ENCODE results near the gene SPATA3.
A peak's percentile ranks its signal among the peaks of the same experiment; 100 is the strongest.
"Not testable (repeated sequence)": the region's sequence is repeated elsewhere in the genome, so short reads cannot be mapped to it uniquely, and the experiment has no call there.

SPATA3 gene

DNA sequence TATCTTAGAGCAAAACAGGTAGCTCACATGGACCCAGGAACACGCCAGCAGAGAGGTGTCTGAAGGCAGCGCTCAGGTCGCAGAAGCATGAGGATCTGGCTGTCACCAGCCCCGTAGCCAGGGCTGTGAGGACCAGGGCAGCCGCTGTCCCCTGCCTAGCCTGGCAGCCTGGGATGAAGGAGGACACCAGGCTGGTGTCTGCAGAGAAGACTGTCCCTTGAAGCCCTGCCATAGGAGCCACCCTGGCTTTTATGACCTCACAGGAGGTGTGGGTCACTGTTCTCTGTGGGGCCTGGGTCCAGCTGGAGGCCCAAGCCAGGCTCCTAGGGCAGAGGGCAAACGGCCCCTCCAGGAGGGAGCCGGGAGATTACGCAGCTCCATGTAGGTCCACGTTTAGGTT lies at the start of gene SPATA3:
Gene SPATA3 (plus strand): TSS at position 301 of the 400 bp plus-strand sequence. CDS start 113 bp downstream, outside the sequence.
- no peak for DNase-seq (ENCODE audit: low read depth, low spot score)

DNA sequence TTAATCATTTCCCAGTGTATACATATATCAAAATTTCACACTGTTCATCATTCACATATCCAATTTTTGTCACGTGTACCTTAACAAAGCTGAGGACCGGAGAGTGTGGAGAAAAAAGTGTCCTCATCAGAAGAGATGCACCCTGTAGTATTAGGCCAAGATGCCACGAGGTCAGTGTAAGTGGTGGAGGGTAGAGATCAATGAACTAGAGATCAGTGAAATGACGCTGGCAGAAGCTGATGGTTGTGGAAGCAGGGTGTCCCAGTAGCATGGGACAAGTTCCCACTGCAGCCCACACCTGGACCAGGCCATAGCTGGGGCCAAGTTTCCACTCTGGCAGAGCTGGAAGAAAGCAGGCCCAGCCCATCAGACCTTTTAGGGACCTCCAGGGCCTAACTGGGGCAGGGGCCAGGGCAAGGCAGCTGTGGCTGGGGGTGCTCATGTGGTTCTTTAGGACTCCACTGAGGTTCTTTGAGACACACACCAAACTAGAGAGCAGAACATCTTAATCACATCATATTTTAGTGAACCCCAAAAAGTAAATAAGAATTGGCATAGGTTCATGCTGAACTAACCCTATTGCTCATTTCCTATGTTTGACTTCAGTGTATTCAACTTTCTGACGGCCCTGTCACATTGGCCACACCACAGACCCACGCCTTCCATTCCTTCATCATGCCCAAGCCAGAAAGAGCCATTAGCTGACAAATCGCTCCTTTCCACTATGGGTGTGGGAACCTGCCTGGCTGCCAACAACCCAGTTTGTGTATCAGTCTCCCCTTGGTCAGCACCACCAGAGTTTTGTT lies 49.3 kb upstream of the SPATA3 start:
- no peak for DNase-seq (ENCODE audit: low read depth, low spot score)

DNA sequence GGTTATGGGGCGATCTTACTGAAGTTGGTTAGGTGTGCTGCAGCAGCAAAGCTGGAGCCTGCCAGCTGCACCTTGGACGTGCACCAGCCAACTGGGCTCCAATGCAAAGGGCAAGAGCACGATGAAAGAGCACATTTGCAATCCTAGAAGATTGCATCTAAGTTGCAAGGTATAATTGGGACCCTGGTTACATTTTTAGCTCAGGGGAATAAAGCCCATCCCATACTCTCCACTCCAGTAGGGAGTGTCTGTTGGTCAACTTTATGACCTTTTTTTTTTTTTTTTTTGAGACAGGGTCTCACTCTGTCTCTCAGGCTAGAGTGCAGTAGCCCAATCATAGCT lies 48.7 kb upstream of the SPATA3 start:
- no peak for DNase-seq (ENCODE audit: low read depth, low spot score)

DNA sequence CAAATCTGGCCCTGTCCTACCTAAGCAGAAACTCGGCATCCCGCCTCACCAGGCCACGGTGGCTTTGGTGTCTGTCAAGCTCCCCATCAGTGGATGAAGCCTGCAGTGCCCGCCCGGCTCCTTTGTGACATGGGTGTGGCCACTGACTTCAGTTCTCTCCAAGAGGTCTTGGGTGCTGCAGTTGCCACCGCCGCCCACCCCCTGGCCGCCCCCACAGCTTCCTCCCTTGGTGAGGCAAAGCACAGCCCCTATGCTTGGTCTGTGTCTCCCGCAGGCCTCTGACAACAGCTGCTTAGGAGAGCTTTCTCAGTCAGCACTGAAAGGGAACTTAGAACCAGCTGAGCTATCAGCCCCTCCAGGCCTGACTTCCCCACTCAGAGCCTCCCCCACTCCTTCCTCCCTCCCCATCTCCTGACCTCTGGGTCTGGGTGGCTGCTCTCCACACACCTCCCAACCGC lies 48.0 kb upstream of the SPATA3 start:
- no peak for DNase-seq (ENCODE audit: low read depth, low spot score)

DNA sequence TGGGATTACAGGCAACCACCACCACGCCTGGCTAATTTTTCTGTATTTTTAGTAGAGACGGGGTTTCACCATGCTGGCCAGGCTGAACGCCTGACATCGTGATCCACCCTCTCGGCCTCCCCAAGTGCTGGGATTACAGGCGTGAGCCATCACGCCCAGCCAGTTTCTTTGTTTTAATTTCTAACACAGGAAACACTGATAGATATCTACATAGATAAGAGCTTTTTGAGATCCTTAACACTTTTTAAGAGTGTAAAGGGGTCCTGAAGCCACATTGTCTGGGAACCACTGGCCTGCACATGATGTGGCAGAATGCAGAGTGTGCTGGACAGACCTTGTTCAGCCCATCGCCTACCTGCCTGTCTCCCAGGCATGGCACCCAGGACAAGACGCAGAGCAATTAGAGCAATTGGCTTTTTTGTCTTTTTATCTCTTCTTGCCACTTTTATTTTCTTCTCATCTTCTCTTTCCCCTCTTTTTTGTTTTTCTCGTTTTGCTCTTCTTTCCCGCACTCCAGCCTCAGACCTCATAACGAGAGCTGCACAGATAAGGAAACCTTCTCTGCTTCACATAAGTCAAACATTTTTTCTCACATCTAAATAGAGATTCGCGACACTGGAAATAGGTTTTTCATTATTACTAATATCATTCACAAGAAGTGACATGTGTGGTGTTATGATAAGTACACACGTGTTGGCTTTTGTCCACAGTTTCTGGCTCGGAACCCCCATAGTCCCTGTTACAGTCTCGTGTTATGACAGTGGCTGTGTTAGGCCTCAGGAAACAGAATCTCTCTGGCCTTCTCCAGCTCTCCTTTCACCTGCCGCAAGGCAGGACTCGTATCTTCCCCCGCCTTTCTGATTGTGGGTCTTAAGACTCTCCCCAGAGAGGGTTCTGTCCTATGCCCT lies 45.7 kb upstream of the SPATA3 start:
- no peak for DNase-seq (ENCODE audit: low read depth, low spot score)

DNA sequence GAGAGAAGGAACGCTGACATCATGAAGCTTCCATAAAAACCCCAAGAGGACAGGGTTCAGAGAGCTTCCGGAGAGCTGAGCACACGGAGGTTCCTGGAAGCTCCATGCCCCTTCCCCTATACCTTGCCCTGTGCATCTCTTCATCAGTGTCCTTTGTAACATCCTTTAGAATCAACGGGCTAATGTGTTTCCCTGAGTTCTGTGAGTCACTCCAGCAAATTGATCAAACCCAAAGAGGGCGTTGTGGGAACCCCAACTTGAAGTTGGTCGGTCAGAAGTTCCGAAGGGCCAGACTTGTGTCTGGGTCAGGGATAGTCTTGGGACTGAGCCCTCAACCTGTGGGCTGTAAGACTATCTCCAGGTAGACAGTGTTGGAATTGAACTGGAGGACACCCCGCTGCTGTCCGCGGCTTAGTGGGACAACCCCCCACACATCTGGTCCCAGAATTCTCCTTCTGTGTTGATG lies 45.0 kb upstream of the SPATA3 start:
- DNase-seq (ENCODE audit: low read depth, low spot score), result no peak

DNA sequence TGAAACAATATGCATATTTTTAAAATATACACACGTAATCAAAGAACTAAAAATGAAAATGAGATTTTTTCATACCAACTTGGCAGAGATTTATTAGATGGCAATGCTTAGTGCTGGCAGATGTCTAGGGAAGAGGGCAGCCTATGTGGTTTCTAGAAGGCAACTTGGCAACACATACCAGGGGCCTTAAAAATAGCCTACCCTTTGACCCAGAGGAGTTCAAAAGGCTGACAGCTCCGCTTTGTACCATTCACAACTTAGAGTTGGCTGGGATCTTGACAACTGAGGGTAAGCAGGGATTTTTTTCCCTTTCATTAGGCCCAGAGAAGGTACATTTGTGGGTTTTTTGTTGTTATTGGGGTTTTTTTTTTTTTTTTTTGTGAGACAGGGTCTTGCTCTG lies 44.5 kb upstream of the SPATA3 start:
- DNase-seq (ENCODE audit: low read depth, low spot score), result no peak

DNA sequence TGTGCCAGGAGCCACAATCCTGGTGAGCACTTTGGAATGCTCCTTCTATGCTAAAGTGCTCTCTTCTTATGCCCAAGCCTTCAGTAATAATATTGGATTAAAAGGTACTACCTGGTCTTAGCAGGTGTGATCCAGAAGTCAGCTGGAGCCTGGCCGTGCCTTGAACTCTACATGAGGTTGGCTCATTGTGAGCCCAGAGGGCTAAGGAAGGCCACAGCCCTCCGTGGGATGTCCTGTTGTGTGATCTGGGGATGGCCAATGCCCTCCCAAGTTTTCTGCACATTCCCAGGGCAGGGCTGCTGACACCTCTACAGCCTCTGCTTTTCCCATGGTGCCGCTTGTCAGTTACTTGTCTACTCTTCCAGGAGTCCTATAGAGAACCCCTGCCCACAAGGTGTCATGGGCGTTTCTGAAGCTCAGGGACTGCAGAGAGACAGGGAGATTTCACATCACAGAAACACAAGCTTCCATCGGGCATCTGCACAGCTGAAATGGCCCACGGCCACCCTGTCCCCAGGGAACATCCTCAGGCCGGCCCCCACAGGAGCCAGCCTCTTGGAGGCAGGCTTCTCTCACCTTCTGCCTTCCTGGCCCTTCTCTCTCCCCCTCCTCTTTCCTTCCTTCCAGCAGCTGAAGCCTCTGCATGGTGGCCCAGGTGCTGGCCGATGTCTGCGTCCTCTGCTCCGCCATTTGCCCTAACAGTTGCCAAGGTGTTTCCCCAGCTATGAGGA lies 43.5 kb upstream of the SPATA3 start:
- DNase-seq (ENCODE audit: low read depth, low spot score), result no peak

DNA sequence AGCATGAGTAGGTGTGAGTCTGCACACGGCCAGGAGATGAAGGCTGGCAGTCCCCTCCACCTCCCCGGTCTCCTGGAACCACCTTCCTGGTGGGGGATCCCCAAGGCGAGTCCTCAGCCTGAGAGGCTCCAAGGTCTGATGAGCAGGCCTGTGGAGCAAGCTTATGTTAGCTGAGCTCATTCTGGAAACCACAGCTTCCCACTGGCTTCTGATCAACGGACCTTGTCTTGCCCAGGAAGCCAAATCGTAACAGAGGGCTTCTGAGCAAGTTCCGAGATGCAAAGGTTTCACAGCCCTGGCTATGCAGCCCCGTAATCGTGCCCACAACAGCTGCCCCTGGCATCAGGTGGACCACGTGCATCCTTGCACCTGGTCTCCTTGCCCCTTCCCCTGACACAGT lies 42.1 kb upstream of the SPATA3 start:
- DNase-seq (ENCODE audit: low read depth, low spot score), result no peak

DNA sequence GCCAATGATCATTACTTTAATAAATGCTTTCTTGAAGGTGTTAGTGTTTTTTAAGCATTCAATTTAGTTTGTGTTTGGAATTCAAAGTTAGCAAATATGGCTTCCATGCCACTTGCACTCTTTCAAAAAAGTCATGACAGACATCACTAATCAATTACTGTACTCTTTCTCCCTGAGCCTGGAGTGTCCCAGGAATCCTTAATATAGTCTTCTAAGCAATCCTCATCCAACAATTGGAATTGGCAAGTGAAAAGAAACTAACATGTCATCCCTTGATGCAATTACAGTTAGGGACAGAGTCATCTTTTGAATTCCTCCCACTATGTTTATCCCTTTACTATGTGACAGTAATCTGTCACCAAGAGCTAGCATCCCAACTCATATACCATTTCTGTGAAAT lies 41.2 kb upstream of the SPATA3 start:
- DNase-seq (ENCODE audit: low read depth, low spot score), result no peak

DNA sequence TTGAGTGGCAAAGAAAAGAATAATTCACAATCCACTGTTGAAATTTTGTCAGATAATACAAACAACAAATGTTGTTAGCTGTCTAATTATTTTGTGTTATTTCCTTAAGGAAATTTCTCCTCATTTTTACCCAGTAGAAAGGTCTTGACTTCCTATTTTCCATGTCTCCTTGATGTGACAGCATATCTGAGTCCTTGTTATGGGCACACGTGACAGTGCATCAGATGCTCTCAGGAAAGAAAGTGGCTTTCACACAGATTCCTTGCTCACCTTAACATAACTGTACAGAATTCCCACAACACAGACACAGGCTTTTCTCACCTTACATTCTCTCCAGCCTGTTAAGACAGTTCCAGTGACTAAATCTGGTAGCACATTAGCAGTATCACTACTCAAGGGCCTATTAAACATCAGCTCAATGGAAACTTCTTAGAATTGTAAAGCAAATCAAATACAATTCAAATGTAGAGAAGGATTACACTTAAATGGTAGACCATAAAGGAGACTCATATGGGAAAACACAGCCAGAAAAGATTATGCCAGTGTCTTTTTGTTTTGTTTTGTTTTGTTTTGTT lies 40.7 kb upstream of the SPATA3 start:
- no peak for DNase-seq (ENCODE audit: low read depth, low spot score)

DNA sequence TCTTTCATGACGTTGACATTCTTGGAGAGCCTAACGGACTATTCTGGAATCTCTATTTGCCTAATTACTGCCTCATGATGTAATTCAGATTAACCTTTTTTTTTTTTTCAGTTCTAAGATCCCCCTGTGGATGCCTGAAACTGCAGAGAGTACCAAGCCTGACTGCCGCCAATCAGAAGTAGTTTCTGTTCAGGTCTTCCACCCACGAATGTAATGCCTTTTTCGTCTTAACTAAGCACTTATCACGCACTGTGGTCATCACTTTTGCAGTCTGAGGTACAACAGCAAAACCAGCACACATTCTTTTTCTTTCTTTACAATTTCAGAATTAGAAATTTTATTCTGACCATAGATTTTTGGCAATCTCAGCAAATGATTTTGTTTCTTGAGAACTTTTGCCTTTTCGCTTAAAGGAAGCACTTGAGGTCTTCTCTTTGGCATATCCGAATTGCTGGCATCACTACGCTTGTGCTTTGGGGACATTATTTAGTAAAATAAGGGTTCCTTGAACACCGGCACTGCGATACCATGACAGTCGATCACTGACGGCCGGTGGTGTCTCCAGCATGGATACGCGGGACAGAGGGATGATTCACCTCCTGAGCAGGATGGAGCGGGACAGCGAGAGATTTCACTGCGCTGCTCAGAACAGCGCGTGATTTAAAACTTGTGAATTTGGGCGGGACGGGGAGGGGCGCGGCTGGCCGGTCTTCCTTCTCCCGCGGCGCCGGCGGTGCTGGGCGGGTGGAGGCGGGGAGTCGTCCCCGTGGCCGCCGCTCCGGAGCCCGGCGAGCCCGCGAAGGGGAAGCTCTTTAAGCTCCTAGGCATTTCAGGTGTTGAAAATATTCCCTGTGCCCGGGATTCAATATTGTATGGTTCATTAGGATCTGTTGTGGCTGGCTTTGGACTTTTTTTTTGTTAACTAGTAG lies 38.8 kb upstream of the SPATA3 start:
- DNase-seq (ENCODE audit: low read depth, low spot score), result peak; percentile 24

DNA sequence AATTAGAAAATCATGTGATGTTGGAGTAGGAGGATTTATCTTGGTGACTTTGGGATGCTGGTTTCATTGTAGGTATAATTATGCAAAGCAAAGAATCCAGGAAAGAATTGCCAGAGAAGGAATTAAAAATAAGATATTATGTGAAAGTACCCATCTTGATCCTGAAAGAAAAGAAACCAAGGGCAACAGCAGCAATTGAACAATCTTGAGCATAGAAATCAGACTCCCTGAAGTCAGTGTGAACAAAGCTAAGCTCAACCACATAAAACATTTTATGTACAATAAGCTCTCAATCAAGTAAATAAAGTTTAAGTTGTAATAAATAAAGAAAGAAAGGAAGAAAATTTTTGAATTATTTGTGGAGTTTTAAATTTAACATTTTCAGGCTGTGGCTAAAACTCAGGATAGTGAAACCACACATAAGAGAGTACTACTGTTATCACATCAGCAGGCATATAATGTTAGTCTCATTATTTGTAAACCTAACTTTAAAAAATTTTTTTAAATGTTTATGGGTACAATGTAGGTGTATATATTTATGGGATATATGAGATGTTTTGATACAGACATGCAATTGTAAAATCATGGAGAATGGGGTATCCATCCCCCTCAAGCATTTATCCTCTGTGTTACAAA lies 38.0 kb upstream of the SPATA3 start:
- no peak for DNase-seq (ENCODE audit: low read depth, low spot score)

DNA sequence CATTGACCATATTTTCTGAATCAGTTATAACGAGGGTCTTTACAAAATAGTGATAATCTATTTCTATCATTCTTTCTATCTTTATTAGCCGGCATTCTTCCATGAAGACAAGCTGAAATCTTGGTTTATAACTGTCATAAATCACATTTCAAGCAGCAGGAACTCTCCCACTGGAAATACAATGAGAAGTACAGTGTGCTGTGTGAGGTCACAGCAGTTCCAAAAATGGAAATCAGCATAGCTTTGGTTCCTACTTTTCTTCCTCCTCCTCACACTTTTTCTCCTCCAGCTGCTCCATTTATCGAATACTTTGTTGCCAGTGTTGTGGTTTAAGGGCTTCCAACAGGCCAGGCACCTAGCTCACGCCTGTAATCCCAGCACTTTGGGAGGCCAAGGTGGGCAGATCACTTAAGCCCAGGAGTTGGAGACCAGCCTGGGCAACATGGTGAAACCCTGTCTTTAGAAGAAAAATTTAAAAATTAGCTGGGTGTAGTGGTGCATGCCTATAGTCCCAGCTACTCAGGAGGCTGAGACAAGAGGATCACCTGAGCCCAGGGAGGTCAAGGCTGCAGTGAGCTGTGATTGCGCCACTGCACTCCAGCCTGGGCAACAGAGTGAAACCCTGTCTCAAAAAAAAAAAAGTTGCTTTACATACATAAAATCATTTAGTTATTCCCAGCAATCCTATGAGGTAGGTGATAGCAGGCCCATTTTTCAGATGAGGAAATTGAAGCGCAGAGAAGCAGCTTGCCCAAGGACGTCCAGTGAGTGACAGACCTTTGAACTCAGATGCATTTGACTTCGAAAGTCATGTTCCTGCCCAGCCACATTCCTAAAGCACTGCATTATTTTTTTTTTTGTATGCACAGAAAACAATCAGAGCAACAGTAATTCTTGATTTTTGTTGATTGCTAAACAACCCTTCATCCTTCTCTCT lies 36.8 kb upstream of the SPATA3 start:
- no peak for DNase-seq (ENCODE audit: low read depth, low spot score)

DNA sequence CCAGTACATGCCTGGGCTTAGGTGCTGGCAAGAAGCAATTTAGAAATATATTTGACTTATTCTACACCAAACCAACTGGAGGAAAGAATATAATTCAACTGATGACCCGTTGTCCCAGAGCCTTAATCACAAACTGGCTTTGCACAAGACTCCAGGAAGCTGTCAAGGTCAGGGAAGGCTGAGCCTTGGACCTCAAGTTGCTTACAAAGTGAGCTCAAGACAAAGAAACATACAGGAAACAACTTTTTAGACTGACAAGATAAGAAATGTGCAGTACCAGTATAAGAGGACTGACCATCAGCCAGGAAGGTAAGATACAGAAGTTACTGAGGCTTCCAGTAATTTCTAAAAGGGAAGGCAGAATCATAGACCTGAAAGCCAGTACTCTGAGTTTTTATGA lies 35.9 kb upstream of the SPATA3 start:
- DNase-seq (ENCODE audit: low read depth, low spot score), result no peak

DNA sequence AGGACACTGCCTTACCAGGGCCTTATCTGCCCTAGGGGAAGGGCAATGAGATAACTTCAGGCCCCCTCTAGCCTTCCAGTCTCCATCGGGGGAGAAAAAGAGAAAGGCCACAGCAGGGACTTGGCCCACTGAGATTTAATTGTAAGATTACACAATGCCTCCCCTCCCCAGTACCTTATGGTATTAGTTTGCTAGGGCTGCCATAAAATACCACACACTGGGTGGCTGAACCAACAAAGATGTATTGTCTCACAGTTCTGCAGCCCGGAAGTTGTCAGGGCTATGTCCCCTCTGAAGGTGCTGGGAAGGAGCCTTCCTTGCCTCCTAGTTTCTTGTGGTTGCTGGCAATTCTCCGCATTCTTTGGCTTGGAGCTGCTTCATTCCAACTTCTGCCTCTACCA lies 34.8 kb upstream of the SPATA3 start:
- DNase-seq (ENCODE audit: low read depth, low spot score), result no peak

DNA sequence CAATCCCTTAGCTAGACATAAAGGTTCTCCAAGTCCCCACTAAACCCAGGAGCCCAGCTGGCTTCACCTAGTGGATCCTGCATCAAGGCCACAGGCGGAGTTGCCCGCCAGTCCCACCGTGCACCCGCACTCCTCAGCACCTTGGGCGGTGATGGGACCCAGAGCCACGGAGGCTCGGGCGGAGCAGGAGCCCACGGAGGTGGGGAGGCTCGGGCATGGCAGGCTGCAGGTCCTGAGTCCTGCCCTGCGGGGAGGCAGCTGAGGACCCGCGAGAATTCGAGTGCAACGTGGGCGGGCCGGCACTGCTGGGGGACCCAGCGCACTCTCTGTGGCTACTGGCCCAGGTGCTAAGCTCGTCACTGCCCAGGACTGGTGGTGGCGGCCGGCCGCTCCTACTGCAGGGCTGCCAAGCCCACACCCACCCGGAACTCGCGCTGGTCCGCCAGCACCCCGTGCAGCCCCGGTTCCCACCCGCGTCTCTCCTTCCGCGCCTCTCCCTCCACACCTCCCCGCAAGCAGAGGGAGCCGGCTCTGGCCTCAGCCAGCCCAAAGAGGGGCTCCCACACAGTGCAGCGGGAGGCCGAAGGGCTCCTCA lies 31.7 kb upstream of the SPATA3 start:
- no peak for DNase-seq (ENCODE audit: low read depth, low spot score)

DNA sequence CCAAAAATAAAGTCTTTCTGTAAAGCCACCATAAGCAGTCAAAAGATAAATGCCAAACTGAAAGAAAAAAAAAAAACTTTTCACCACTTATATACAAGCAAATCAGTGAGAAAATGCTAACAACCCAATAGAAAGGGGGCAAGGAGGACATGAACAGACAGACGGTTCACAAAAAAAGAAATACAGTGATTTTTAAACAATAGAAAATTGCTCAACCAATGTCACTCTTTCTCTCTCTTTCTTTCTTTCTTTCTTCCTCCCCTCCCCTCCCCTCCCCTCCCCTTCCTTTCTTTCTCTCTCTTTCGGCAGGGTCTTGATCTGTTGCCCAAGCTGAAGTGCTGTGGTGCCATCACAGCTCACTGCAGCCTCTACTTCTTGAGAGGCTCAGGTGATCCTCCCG lies 28.8 kb upstream of the SPATA3 start:
- no peak for DNase-seq (ENCODE audit: low read depth, low spot score)

DNA sequence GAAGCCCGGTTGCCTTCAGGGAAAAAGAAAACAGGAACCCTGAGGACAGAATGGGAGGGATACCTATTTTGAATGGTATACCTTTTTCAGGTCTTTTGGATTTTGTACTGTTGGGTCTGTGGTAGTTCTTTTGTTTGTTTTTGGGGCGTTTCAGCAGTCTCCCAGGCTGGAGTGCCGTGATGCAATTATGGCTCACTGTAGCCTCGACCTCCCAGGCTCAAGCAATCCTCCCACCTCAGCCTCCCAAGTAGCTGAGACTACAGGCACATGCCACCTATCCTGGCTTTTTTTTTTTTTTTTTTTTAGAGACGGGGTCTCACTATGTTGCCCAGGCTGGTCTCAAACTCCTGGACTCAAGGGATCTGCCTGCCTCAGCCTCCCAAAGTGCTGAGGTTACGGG lies 27.6 kb upstream of the SPATA3 start:
- not testable (repeated sequence) for DNase-seq (ENCODE audit: low read depth, low spot score)
